HG03060 (cell line): ENCODE data around the gene SSH2.

Experiments
- ATAC-seq: cut with Tn5 transposase; IDR thresholded peaks from one replicate; pipeline ENCODE4 v1.9.1; 2021; ENCODE audit warnings: low read depth, moderate number of reproducible peaks; ENCODE audit not compliant: unreplicated experiment

SSH2 gene

DNA sequence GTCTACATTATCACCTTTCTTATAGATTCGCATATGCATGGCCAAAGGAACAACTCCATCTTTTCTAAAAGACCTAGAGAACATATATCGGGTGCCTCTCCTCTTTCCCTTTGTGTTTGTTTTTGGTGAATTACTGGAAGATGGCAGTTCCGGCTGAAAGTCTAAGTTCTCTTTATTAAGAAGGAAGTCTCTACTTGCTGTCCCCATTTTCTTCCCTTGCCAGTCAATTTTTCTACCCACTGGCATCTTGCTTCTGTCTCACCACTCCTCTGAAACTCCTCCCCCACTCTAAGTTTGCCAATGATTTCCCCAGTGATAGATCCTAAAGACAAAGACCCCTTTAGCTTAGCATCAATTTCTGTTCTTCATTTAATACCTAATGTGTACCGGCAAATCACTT is 213.5 kb downstream of the SSH2 start:
- ATAC-seq, result no peak

DNA sequence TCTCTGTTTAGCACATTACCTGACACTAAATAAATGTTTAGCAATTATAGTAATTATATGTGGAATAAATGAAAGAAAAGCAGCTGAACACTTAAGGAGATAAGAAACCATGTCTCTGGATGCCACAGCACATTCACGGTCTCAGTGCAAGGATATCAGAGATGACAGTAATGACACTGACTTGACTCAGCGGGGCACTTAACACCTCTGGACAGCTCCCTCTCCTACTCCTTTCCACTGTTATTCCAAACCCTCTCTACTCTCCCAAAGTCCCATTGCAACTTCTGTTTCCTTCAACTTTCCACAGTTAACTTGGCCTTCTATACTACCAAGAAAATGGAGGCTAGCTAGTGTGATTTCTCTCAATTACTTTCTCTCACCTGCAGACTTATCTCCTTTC is 214.3 kb downstream of the SSH2 start:
- ATAC-seq, result no peak

DNA sequence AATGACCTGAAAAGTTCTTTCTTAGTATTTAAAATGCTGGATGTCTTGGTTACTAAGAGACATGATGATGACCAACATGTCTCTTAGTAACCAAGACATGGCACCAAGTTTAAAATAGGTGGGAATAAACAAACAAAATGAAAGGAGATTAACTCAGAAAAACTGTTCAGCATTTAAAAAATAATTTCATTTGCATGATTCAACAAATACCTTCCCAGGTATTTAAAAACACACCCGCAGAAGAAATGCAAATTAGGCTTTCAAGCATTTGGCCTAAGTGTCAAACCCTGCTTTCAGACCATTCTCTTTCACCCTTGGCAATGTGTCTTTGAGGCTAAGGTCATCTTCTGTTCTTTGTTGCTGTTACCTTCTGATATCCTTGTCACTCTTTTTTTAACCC is 215.9 kb downstream of the SSH2 start:
- ATAC-seq, result no peak

DNA sequence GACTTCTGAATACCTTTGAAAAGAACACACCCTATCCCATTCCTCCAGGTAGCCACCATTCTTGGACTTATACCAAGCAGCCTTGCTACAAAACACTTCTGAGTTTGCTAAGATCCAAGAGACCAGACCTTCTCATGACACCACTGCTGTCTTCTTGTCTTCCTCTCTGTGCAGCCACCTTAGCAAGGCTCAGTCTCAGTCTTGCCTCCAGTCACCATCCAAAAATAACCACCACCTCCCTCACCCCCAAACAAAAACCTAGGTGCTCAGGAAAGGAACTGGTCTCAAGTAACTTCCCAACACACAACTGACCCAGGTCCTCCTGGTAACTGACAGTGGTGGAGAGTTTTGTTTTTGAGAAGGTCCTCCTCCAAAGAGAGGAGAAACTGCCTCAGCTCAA is 216.4 kb downstream of the SSH2 start:
- ATAC-seq, result no peak

DNA sequence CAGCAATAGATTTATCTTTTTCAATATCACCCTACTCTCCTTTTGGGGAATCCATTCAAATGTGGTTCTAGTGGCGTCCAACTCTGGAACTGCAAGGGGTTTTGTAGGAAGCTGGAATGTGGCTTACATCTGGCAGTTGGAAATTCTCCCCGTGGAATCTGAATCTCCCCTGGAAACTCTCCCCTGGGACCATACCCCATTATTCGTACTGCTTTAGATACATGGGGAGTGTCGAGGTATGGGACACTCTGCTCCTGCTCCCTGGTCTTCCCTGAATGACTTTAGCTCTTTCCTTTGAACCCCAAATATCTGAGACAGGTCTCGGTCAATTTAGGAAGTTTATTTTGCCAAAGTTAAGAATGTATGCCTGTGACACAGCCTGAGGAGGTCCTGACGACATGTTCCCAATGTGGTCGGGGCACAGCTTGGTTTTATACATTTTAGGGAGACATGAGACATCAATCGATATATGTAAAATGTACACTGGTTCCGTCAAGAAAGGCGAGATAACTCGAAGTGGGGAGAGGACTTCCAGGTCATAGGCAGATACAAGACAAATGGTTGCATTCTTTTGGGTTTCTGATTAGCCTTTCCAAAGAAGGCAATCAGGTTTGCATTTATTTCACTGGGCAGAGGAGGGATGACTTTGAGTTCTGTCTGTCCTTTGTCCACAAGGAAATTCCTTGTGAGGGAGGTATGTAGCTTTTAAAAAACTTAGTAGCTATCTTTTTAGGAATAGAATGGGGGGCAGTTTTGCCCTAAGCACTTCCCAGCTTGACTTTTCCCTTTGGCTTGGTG is 218.2 kb downstream of the SSH2 start:
- no peak for ATAC-seq

DNA sequence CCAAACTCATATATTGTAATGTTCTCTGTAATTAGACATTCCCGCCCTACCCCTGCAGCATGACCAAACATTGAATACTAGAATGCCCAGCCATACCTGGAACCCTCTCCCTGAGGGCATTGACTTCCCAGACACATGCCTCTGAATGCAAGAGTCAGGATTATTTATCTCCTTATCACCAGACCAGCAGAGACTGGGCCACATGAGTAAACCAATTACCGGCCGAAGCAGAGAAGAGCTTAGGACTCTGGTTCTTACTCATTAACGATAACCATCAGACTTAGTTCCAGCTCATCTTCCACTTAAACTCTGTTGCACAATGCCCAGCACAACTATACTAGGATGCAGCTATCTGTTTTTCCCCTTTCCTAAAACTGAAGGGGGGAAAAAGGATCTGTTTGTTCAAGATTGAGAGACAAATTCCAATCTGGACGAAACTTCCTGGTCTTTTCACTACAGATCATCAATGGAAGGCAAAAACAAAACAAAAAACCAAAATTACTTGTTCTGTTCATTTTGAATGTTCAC is 219.1 kb downstream of the SSH2 start:
- no peak for ATAC-seq

DNA sequence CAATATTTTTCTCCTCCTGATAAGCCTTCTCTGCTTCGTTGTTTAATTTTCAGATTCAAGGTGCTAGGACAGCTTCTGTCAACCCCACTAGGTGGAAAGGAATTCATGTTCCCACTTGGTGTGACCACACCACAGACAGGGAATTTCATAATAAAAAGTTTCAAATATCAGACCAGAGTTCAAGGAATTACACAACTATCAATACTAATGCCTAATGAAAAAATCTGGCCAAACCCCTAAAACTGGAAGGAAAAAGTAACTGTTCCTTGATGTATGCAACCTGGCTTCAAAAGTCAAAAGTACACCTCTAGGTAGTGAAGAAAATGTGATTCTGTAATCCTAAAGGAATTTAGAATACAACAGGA is 219.5 kb downstream of the SSH2 start:
- no peak for ATAC-seq

DNA sequence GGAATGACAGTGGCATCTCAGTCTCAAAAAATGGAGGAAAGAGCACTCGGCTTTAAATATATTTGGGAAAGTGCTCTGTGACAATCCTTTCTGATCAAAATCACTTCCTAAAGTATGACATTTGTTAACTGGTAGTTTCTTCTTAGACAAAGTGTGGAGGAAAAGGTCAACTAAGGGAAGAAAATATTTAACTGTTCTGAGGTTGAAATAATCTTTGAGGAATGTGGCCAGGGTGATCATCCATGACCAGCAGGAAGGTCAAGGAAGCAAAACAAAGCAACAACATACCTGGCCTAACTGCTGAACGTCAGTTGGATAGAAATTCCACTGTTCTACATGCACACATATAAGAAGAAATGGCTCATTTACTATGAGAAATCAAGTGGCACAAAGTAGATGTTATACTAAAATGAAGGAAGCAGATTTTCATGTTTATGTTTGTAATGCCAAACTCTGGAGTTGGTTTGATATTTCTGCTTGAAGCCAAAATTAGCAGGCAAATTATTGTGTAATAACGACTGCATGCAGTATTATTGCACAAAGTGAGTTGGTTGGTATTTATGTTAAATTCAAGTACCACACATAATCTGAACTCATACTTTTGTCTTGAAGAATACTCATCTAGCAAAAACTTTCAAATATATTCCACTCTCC is 220.0 kb downstream of the SSH2 start:
- ATAC-seq, result no peak

- no peak for ATAC-seq
Observed at GRCh38 chr17:29707212-29707571, 222.8 kb downstream of the SSH2 start.

DNA sequence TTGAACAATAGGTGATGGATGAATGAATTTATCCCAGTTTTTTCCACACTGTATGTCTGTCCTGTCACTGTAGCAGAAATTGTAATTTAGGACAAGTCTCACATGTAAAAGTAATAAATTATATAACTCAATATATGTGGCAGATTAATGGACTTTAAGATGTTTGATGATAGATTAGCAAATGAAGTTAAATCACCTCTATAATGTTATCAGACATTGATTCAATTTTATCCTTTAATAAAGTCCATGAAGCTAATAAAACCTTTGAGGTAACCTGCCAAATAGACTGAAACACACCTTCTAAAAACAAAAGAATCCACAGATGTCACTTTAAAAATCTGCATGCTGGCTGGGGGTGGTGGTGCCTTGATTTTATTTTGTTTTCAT is 224.0 kb downstream of the SSH2 start:
- no peak for ATAC-seq

GRCh38 chr17:29705386-29705785 is 224.6 kb downstream of the SSH2 start:
- ATAC-seq, result no peak

- ATAC-seq, result no peak
Observed at GRCh38 chr17:29699283-29699682, 230.7 kb downstream of the SSH2 start.

- no peak for ATAC-seq
Observed at GRCh38 chr17:29698837-29699236, 231.2 kb downstream of the SSH2 start.

DNA sequence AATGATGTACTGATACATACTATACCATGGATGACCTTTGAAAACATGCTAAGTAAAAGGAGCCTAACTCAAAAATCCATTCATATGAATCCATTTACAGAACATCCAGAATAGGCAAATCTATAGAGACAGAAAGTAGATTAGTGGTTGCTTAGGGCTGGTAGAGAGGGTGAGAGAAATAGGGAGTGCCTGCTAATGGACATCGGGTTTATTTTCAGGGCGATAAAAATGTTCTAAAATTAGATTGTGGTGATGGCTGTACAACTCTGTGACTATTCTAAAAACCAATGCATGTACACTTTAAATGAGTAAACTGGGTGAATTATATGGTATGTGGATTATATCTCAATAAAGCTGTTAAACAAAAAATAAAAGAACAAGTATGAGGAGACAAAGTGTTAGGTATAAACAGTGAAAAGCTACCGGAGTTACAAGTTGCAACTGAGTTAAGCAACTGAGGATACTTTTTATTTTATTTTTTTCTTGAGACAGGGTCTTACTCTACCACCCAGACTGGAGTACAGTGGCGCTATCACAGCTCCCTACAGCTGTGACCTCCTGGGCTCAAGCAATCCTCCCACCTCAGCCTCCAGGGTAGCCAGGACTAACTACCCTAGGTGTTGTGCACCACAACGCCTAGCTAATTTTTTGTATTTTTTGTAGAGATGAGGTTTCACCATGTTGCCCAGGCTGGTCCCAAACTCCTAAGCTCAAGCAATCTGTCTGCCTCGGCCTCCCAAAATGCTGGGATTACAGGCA is 231.8 kb downstream of the SSH2 start:
- no peak for ATAC-seq

DNA sequence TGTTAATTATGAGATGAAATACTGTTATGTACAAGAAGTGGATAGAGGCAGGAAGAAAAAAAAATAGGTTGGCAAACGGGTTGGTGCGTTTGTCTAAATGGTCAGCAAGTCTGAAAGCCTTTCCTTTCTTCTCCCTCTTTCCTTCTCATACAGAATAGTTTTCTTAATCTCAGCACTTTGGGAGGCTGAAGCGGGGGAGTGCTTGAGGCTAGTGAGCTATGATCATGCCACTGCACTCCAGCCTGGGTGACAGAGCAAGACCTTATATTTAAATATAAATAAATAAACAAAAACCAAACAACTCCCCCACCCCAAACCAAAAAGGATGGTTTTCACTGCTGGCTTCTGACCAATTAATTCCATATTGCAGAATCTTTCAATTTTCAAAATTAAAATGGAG is 232.7 kb downstream of the SSH2 start:
- no peak for ATAC-seq

DNA sequence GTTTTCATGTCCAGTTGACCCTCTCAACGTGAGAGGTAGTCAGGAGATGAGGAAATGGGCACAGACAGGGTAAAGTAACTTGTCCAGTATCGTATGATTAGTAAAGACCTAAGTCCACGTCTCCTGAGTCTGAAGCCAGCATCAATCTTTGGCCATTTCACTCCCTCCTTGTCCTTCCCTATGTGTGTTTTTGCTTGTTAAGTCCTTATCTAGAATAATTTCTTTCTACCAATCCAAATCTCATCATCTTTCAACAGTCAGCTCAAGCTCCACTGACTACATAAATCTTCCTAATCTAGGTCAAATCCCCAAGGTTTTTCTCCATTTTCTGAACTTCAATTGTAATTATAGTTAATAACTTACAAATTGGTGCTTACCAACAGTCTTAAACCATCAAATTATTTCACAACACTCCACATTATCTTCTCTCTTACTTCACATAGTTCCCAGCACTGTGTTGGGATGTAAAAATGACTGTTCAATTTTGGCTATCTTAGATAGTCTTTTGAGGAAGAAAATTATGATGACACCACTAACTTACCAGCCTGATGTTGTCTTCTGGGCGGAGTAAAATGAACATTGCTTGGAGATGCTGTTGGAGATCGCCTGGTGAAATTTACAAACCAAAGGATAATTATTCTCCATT is 235.0 kb downstream of the SSH2 start:
- ATAC-seq, result no peak

- no peak for ATAC-seq
Observed at GRCh38 chr17:29693751-29694150, 236.3 kb downstream of the SSH2 start.

GRCh38 chr17:29687596-29687995 is 242.4 kb downstream of the SSH2 start:
- no peak for ATAC-seq

GRCh38 chr17:29686993-29687590 is 242.9 kb downstream of the SSH2 start:
- ATAC-seq, result no peak

- no peak for ATAC-seq
Observed at GRCh38 chr17:29683481-29683880, 246.5 kb downstream of the SSH2 start.

DNA sequence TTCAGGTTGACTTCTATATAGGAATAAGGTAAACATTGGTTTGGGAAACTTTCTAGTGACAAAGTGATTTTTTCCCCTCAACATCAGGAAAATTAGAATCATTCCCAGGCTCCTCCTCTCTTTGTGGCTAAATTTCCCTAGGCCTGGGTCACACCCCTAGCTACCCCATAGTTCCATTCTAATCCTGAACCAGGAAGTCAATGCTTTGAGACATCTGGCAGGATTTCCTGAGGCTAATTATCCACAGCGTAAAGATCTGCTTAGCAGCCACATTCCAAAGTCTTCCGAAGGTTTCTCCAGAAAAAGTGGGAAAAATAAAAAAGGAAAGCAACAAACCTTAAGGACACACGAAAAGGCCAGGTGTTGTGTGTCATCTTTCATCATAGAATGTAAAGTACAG is 247.0 kb downstream of the SSH2 start:
- no peak for ATAC-seq
